ENCODE measurements around the gene STRA6. TPM values are rescaled to one million over a fixed set of nuclear protein-coding genes. Genes with fewer than 3 reads are reported as not detected.

The STRA6 gene
- total RNA-seq, 1 donor from 2014 or later, result 158 TPM

DNA sequence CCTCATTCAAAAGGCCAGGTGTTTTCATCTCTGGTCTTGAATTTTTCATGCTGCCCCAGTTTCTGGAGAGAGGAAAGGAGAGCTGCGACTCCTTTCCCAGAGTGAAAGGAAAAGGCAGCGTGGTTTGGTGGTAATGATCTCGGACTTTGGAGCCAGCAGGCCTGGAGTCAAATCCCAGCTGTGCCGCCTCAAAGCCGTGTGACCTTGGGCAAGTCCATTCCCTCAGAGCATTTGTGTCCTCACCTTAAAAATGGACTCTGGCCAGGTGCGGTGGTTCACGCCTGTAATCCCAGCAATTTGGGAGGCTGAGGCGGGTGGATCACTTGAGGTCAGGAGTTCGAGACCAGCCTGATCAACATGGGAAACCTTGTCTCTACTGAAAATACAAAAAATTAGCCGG lies 28.9 kb upstream of the STRA6 start:
- Mint-ChIP-seq H3K4me1 (ENCODE audit: unreplicated experiment) (peaks cover 46% of the 10 kb centered on the region), H3K36me3 (no peaks in the 10 kb centered on the region), H3K27ac (no peak overlapping the region), H3K4me3 (no peak overlapping the region), H3K27me3 (peaks cover 19% of the 10 kb centered on the region), H3K9me3 (no peaks in the 10 kb centered on the region)
- TF ChIP-seq, protein P1, sequence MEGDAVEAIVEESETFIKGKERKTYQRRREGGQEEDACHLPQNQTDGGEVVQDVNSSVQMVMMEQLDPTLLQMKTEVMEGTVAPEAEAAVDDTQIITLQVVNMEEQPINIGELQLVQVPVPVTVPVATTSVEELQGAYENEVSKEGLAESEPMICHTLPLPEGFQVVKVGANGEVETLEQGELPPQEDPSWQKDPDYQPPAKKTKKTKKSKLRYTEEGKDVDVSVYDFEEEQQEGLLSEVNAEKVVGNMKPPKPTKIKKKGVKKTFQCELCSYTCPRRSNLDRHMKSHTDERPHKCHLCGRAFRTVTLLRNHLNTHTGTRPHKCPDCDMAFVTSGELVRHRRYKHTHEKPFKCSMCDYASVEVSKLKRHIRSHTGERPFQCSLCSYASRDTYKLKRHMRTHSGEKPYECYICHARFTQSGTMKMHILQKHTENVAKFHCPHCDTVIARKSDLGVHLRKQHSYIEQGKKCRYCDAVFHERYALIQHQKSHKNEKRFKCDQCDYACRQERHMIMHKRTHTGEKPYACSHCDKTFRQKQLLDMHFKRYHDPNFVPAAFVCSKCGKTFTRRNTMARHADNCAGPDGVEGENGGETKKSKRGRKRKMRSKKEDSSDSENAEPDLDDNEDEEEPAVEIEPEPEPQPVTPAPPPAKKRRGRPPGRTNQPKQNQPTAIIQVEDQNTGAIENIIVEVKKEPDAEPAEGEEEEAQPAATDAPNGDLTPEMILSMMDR (conservative IDR thresholded peaks at IDR 0.05), result no peak
- no peak for DNase-seq (ENCODE audit: extremely low spot score, unreplicated experiment)

DNA sequence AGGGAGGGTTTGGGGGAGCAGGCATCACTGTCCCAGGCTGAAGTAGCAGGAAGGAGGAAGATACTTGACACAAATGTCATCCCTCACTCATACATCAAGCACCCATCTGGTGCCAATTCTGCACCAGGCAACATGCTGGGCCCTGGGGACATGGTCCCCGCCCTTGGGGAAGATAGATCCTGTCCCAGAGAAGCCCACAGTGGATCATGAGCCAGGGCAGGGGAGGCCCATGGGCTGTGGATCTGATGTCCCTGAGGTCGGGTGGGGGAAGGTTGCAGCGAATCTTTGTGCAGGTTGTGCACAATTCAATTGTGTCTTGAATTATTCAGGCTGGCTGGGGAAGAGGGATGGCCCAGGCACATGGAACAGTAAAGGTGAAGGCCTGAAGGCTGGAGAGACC lies 27.1 kb upstream of the STRA6 start:
- Mint-ChIP-seq H3K27me3 (peaks cover 26% of the 10 kb centered on the region), H3K36me3 (no peaks in the 10 kb centered on the region), H3K27ac (peak overlapping the region; percentile 47), H3K4me1 (ENCODE audit: unreplicated experiment) (peaks cover 58% of the 10 kb centered on the region), H3K9me3 (no peaks in the 10 kb centered on the region), H3K4me3 (no peak overlapping the region)
- DNase-seq (ENCODE audit: extremely low spot score, unreplicated experiment), result no peak
- TF ChIP-seq, protein P1 (conservative IDR thresholded peaks at IDR 0.05), result no peak

DNA sequence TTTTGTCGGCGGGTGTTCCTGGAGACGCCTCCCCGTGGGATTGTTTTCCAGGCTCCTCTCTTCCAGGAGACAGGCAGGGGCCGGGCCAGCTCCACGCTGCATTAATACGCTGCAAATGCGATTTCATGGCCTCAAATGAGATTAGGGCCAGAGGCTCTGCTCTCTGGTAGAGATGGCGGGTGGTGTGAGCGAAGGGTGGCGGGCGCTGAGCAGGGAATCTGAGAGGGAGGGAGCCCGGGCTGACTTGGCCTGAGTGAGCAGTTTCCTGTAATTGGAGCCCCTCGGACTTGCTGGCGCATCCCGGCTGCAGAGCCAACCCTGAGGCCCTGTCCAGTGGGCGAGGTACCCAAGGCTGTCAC lies 26.1 kb upstream of the STRA6 start:
- peak overlapping the region; percentile 48 for H3K4me3 Mint-ChIP-seq
- peaks cover 58% of the 10 kb centered on the region for H3K4me1 Mint-ChIP-seq (ENCODE audit: unreplicated experiment)
- no peak for DNase-seq (ENCODE audit: extremely low spot score, unreplicated experiment)
- TF ChIP-seq, protein P1 (conservative IDR thresholded peaks at IDR 0.05), result no peak
- no peaks in the 10 kb centered on the region for H3K9me3 Mint-ChIP-seq
- peak overlapping the region; percentile 35 for H3K27ac Mint-ChIP-seq
- H3K36me3 Mint-ChIP-seq, result no peaks in the 10 kb centered on the region
- peaks cover 30% of the 10 kb centered on the region for H3K27me3 Mint-ChIP-seq

DNA sequence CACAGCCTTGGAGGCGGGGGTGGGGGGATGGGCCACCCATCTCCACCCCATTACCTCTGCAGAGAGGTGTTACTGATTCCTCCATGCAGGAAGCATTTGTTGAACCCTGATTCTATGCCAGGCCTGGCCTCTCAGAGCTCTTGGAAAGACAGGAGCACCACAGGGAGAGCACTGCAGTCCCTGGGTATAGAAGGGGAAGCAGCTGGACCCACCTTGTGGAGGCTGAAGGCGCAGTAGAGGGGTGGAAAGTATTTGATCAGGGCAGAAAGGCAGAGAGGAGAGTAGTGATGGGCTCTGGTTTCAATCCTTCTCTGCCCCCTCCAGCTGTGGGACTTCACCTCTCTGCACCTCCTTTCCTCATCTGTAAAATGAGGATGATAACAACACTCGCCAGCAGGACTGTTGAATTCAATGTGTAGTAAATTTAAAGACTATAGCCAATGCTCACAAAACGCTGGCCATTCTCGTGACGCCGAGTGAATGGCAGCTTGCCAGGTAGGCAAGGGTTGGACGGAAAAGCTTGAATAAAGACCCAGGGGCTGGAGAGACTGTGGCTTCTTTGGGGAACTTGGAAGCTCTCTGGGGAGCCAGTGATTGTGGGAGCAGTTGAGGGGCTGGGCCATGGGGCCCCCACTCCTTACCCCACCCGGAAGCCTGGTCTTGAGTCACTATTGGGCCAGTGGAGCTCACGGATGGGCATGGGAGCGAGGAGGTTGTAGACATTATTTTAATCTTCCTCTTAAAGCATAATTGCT lies 25.6 kb upstream of the STRA6 start:
- H3K9me3 Mint-ChIP-seq, result no peaks in the 10 kb centered on the region
- H3K27ac Mint-ChIP-seq, result peak overlapping the region; percentile 35

DNA sequence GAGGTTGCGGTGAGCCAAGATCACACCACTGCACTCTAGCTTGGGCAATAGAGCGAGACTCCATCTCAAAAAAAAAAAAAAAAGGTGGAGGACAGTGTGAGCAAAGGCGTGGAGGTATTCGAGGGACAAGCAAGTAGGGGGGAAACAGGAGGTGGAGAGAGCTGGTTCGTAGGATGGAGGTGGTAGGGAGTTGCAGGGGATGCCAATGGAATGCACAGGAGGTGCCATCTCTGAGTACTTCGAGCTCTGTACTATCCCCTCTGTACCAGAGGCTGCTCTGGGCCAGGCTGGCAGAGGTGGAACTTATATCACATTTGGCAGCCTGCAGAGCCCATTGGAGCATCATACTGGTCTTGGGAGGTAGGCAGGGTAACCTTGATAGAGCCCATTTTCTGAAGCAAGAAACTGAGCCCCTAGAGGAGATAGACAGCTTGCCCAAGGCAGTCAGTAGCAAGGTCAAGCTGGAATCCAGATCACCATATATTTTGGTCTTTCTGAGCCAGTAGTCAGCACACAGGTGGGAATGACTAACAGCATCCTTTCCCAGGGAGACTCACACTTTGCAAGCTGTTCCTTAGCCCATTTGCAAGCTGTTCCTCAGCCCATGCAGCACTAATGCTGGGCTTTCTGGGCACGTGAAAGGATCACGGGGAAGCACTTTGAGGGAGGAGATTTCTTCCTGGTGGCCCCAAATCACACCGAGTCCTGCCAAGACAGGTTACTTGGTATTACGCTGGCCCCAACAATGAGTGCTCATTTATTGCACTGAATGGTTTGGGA lies 24.4 kb upstream of the STRA6 start:
- Mint-ChIP-seq H3K27ac (no peak overlapping the region), H3K27me3 (peaks cover 31% of the 10 kb centered on the region), H3K36me3 (no peaks in the 10 kb centered on the region), H3K4me1 (ENCODE audit: unreplicated experiment) (peaks cover 60% of the 10 kb centered on the region), H3K9me3 (no peaks in the 10 kb centered on the region), H3K4me3 (no peak overlapping the region)
- TF ChIP-seq, protein P1 (conservative IDR thresholded peaks at IDR 0.05), result no peak
- DNase-seq (ENCODE audit: extremely low spot score, unreplicated experiment), result no peak

More for the DNA sequence above, 25.6 kb upstream of the STRA6 start:
- peaks cover 58% of the 10 kb centered on the region for H3K4me1 Mint-ChIP-seq (ENCODE audit: unreplicated experiment)
- peak overlapping the region; percentile 48 for H3K4me3 Mint-ChIP-seq
- TF ChIP-seq, protein P1 (conservative IDR thresholded peaks at IDR 0.05), result no peak
- no peaks in the 10 kb centered on the region for H3K36me3 Mint-ChIP-seq
- DNase-seq (ENCODE audit: extremely low spot score, unreplicated experiment), result no peak
- H3K27me3 Mint-ChIP-seq, result peaks cover 34% of the 10 kb centered on the region
